Heart left ventricle (tissue), 16 donors: ENCODE data around the gene CCN5. TPM values are rescaled to one million over a fixed set of nuclear protein-coding genes. Genes with fewer than 3 reads are reported as not detected.

Experiments used
- ATAC-seq, 4 donors: fragments of 200-7000 bp; cut with Tn5 transposase; one replicate each; pipeline ENCODE4 v1.9.1; 2020 to 2022; ENCODE audit warnings: moderate library complexity in 4 of 4, mild to moderate bottlenecking in 3 of 4, moderate number of reproducible peaks in 1 of 4
- DNase-seq, 5 donors: peaks; one replicate each; pipeline ENCODE4 v3.0.0-alpha.2; 2020
- H3K27ac ChIP-seq, 12 donors: fragments of 200-600 bp; sonication (generic) in 4 of 12; one replicate each; pipeline versions ENCODE4 v1.5.0 to v1.8.0; 2016 to 2022; ENCODE audit warnings: mild to moderate bottlenecking in 2 of 12
- H3K27me3 ChIP-seq, 9 donors: fragments of 200-600 bp; sonication (generic) in 2 of 9; one replicate each; pipeline versions ENCODE4 v1.5.1 to v1.8.0; 2016 to 2022; ENCODE audit warnings: mild to moderate bottlenecking in 3 of 9
- H3K36me3 ChIP-seq, 9 donors: fragments of 200-600 bp; sonication (generic) in 2 of 9; one replicate each; pipeline versions ENCODE4 v1.5.0 to v1.8.0; 2018 to 2022; ENCODE audit warnings: mild to moderate bottlenecking in 2 of 9
- H3K4me1 ChIP-seq, 12 donors: fragments of 200-600 bp; sonication (generic) in 4 of 12; one replicate each; pipeline versions ENCODE4 v1.5.0 to v1.8.0; 2016 to 2022; ENCODE audit warnings: mild to moderate bottlenecking in 3 of 12
- H3K4me3 ChIP-seq, 12 donors: fragments of 200-600 bp; sonication (generic) in 4 of 12; one replicate each; pipeline versions ENCODE4 v1.5.0 to v1.8.0; 2017 to 2022; ENCODE audit warnings: mild to moderate bottlenecking in 9 of 12, moderate library complexity in 4 of 12
- H3K9me3 ChIP-seq, 12 donors: fragments of 200-600 bp; sonication (generic) in 4 of 12; one replicate each; pipeline versions ENCODE4 v1.5.0 to v1.8.0; 2016 to 2022; ENCODE audit warnings: mild to moderate bottlenecking in 1 of 12
- POLR2A ChIP-seq, 2 donors: fragments of 450-650 bp; IDR thresholded peaks; one replicate each; pipeline ENCODE4 v1.6.1; 2017; ENCODE audit warnings: antibody characterized with exemption in 2 of 2, mild to moderate bottlenecking in 2 of 2, moderate library complexity in 2 of 2
- WGBS, 4 donors: extraction: QIAGEN DNeasy Blood & Tissue Kit in 2 of 4; methylation state at CpG; one replicate each; pipeline versions ENCODE4 v1.1.5 to v1.1.7; 2013 to 2018; 5-methylcytosine and 5-hydroxymethylcytosine counted together
- intact Hi-C, 10 donors: fragments of 100-400 bp; cut with DNase I; formaldehyde crosslinking; loops; one replicate each; pipeline versions ENCODE4 v1.11.1 to v1.14.2; 2022
- polyA plus RNA-seq, 2 donors: library from polyadenylated mRNA; stranded (reverse); fragments of 200-250 nt; gene quantifications; one replicate each; pipeline ENCODE4 v1.2.3, GENCODE V29; 2013
- total RNA-seq, 9 donors: library from RNA; depleted of rRNA in 2 of 9; stranded (reverse); fragments of >200 nt in 2 of 9; fragmentation: NEBNext Ultra II Directional in 3 of 9; extraction: Animal tissue kit (Norgen Biotek cat#: 25700) in 3 of 9; gene quantifications; one replicate each; pipeline versions ENCODE4 v1.1.0 to v1.2.4, GENCODE V29; 2016 to 2023
- TF ChIP-seq, protein P1 (sequence below), 12 donors: fragments of 200-600 bp; sonication (generic) in 4 of 12; IDR thresholded peaks; one replicate each; pipeline versions ENCODE4 v1.5.0 to v1.8.0; 2018 to 2022; ENCODE audit warnings: antibody characterized with exemption in 12 of 12, mild to moderate bottlenecking in 5 of 12
- donor health status: ischemic (EF 13 %, LVEDD 7.1; RV severe dilation, severe dysfunction).
- donor health status: healthy with polysubstance abuse.
- donor health status: DM: no; HTN: yes; CAD: no.
- donor health status: DM: no; HTN: no; CAD: no.
- donor health status: ischemic (EF 25% LVEDD 6.9; RV normal size, moderate dysfunction).
- donor health status: ischemic (EF 25% LVEDD 5.7; RV mildly dilated, moderate dysfunction).
- donor health status: healthy.
- donor health status: DM: yes; HTN: yes; CAD: no.
- donor health status: ischemic (EF 35%, LVEDD 5.7; RV mildly dilated, moderate dysfunction).
- donor health status: nonischemic (EF 11% LVEDD 7.7; RV severe dilation, severe dysfunction).
- donor health status: DM: yes; HTN: yes; CAD: no.
- donor health status: PGD.
- donor health status: ischemic (EF 29% LVEDD 5.4; RV normal size, mild dysfunction).
- donor health status: nonischemic (EF 23%, LVEDD 6.1; RV moderate dilation, normal function).

Gene CCN5
- total and polyA plus RNA-seq, 11 donors, result 7.3 to 92.3 (median 28.7) TPM

DNA sequence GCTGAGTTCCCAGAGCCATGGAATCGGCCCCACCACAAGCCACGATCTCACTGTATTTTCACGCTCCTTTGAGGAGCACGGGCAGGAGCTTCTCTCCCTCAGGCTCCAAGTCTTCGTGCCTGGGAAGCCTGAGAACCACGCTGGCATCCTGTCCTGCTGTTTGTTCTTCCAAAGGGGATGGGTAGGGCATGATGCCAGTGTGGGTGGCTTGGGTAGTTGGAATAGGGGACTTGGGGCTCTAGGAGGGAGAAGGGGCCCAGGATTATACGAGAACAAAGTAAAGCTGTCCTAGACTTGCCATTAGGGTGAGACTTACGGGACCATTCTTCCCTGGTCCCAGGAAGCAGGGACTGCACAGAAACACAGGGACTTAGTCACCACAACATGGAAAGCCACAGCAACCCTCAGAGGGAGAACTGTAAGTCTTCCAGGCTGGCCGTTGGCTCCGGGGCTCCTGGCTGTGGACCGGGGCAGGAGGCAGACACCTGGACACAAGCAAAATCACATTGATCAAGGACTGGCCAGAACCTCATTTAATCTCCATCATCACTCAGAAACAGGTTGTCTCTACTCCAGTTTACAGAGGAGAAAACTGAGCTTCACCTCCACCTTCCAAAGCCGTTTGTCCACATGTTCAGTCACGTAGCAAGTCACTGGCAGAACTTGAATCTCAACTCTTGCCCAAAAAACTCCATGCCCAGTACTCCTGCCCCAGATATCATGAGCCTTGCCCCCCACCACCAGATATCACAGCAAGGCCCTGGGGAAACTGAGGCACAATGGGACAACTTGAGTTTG, 1.3 kb downstream of the CCN5 start:
- Histone ChIP-seq H3K27me3 (no peaks in the 10 kb centered on the region), H3K27ac (peak overlapping the region in 10 of 12 donors; percentile 81 to 98 (median 90)), H3K4me3 (peak overlapping the region in 6 of 12 donors; percentile 4 to 46 (median 27)), H3K4me1 (peaks cover 0 to 54% (median 30%) of the 10 kb centered on the region in 12 donors), H3K36me3 (no peaks in the 10 kb centered on the region), H3K9me3 (no peaks in the 10 kb centered on the region)
- WGBS, 4 donors, result 84 to 90% (median 88%) methylated on average over 13 of the region's 13 CpGs
- no peak for ATAC-seq
- TF ChIP-seq POLR2A (IDR thresholded peaks at IDR 0.05), result no peak
- TF ChIP-seq, protein P1, sequence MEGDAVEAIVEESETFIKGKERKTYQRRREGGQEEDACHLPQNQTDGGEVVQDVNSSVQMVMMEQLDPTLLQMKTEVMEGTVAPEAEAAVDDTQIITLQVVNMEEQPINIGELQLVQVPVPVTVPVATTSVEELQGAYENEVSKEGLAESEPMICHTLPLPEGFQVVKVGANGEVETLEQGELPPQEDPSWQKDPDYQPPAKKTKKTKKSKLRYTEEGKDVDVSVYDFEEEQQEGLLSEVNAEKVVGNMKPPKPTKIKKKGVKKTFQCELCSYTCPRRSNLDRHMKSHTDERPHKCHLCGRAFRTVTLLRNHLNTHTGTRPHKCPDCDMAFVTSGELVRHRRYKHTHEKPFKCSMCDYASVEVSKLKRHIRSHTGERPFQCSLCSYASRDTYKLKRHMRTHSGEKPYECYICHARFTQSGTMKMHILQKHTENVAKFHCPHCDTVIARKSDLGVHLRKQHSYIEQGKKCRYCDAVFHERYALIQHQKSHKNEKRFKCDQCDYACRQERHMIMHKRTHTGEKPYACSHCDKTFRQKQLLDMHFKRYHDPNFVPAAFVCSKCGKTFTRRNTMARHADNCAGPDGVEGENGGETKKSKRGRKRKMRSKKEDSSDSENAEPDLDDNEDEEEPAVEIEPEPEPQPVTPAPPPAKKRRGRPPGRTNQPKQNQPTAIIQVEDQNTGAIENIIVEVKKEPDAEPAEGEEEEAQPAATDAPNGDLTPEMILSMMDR (IDR thresholded peaks at IDR 0.05), result no peak
- peak in 1 of 5 donors; percentile 65 for DNase-seq
- intact Hi-C loops, result loop anchor here in 1 of 10 donors (1.0 kb wide), 1 partner anchor 15 kb away; no protein-coding TSS in a partner anchor

GRCh38 chr20:44717986-44718385, 2.8 kb downstream of the CCN5 start:
- Histone ChIP-seq H3K27me3 (no peaks in the 10 kb centered on the region), H3K36me3 (no peaks in the 10 kb centered on the region), H3K27ac (no peak overlapping the region), H3K4me1 (peaks cover 0 to 50% (median 27%) of the 10 kb centered on the region in 12 donors), H3K9me3 (no peaks in the 10 kb centered on the region), H3K4me3 (no peak overlapping the region)
- ATAC-seq, result no peak
- DNase-seq, result peak in 1 of 5 donors; percentile 18
- 73 to 81% (median 77%) methylated on average over 6 to 10 of the region's 10 CpGs for WGBS, 4 donors
- no peak for TF ChIP-seq POLR2A (IDR thresholded peaks at IDR 0.05)
- TF ChIP-seq, protein P1 (IDR thresholded peaks at IDR 0.05), result peak in 8 of 12 donors; percentile 6 to 38 (median 18)
- intact Hi-C loops, result no loop called here

DNA sequence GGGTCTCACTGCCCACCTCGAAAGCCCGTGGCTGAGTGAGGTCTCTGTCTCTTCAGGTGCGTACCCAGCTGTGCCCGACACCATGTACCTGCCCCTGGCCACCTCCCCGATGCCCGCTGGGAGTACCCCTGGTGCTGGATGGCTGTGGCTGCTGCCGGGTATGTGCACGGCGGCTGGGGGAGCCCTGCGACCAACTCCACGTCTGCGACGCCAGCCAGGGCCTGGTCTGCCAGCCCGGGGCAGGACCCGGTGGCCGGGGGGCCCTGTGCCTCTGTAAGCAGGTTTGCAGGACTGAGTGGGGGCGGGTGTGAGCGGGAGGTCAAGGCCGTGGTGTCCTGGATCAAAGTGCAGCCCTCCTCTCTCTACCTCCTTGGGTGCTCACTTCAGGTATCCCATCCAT, 4.7 kb downstream of the CCN5 start:
- no peaks in the 10 kb centered on the region for H3K36me3 ChIP-seq
- H3K4me3 ChIP-seq, result no peak overlapping the region
- ATAC-seq, result no peak
- no peaks in the 10 kb centered on the region for H3K27me3 ChIP-seq
- intact Hi-C loops, result no loop called here
- peaks cover 0 to 35% (median 18%) of the 10 kb centered on the region in 12 donors for H3K4me1 ChIP-seq
- DNase-seq, result peak in 1 of 5 donors; percentile 52
- TF ChIP-seq POLR2A (IDR thresholded peaks at IDR 0.05), result no peak
- TF ChIP-seq, protein P1 (IDR thresholded peaks at IDR 0.05), result no peak
- WGBS, 4 donors, result 90 to 95% (median 93%) methylated on average over 13 to 19 of the region's 19 CpGs
- H3K27ac ChIP-seq, result peak overlapping the region in 6 of 12 donors; percentile 33 to 71 (median 56)
- no peaks in the 10 kb centered on the region for H3K9me3 ChIP-seq

- H3K4me3 ChIP-seq, result no peak overlapping the region
- 36 to 57% (median 47%) methylated on average over 5 to 7 of the region's 7 CpGs for WGBS, 4 donors
- ATAC-seq, result peak; percentile 44 to 73 (median 46)
- H3K27ac ChIP-seq, result peak overlapping the region in 11 of 12 donors; percentile 33 to 71 (median 54)
- no peaks in the 10 kb centered on the region for H3K9me3 ChIP-seq
- intact Hi-C loops, result no loop called here
- H3K36me3 ChIP-seq, result no peaks in the 10 kb centered on the region
- H3K27me3 ChIP-seq, result no peaks in the 10 kb centered on the region
- H3K4me1 ChIP-seq, result peaks cover 0 to 27% (median 10%) of the 10 kb centered on the region in 12 donors
- TF ChIP-seq, protein P1 (IDR thresholded peaks at IDR 0.05), result no peak
- no peak for TF ChIP-seq POLR2A (IDR thresholded peaks at IDR 0.05)
- DNase-seq, result peak in 2 of 5 donors; percentile 33 to 51
Observed at GRCh38 chr20:44720621-44720996, 5.4 kb downstream of the CCN5 start.
